Upper lobe of left lung (tissue), 4 donors: ENCODE results near the gene TPRA1.

Experiments used
- CTCF ChIP-seq, 6 experiments: fragments of 450-650 bp in 4 of 6; fragments of 200-600 bp in 2 of 6; sonication (generic) in 2 of 6; IDR thresholded peaks; one replicate each; pipeline ENCODE4 v1.5.1; 2016 to 2019; ENCODE audit warnings: antibody characterized with exemption in 6 of 6
- EP300 ChIP-seq, 4 donors: sonication (generic); formaldehyde crosslinking; IDR thresholded peaks; one replicate each; pipeline ENCODE4 v1.5.1; 2017; ENCODE audit warnings: antibody characterized with exemption in 4 of 4, control low read depth in 2 of 4
- POLR2A ChIP-seq, 4 donors: fragments of 450-650 bp; IDR thresholded peaks; one replicate each; pipeline ENCODE4 v1.5.1; 2016 to 2017; ENCODE audit warnings: antibody characterized with exemption in 4 of 4, mild to moderate bottlenecking in 2 of 4
- POLR2AphosphoS5 ChIP-seq, 2 donors: sonication (generic); formaldehyde crosslinking; IDR thresholded peaks; one replicate each; pipeline ENCODE4 v1.5.1; 2017; ENCODE audit warnings: antibody characterized with exemption in 2 of 2

DNA sequence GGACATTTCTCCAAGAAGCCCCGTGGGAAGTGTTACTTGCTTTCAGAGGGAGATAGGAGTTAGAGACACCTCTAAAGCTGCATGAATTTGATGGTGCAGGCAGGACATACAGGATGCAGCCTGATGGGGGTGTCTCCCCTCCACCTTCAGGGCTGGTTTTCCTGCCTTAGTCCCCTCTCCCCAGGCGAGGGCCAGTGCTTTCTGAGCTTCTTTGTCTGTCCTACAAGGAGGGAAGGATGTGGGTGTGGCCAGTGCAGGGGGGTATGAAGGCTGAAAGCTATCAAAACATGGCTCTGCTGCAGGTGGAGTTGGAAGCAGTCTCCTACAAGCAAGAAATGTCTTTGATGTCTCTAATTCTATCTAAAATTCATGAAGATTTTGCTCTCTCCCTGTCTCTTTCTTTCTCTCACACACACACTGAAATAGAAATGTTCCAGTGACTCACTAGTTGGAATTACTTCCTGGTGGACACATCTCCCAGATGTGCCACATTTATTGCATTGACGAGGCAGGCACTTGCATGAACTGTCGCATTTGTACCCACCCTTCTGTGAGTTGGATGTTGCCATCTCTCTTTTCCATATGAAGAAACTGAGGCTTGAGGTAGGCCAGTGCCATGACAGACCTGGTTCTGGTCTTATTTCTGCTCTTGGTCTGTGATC is 24.5 kb upstream of the TPRA1 start:
- no peak for TF ChIP-seq EP300 (IDR thresholded peaks at IDR 0.05)
- no peak for TF ChIP-seq CTCF (IDR thresholded peaks at IDR 0.05)
- no peak for TF ChIP-seq POLR2A (IDR thresholded peaks at IDR 0.05)
- TF ChIP-seq POLR2AphosphoS5 (IDR thresholded peaks at IDR 0.05) = no peak
